SK-N-SH treated with all-trans-retinoic acid at 6 μM for 48 hours (cell line): ENCODE results near the gene OR4P4.

Experiments used
- ATAC-seq: fragments of 200-7000 bp; cut with Tn5 transposase; 3 replicates; pipeline ENCODE4 v1.9.1; 2020; ENCODE audit warnings: mild to moderate bottlenecking, moderate library complexity
- ARNTL ChIP-seq: fragments of 450-650 bp; formaldehyde crosslinking; IDR thresholded peaks from 2 replicates; pipeline ENCODE4 v1.5.0; 2020; ENCODE audit warnings: low read depth, mild to moderate bottlenecking, moderate library complexity, borderline replicate concordance
- BACH2 ChIP-seq: fragments of 250-450 bp; sonication (Bioruptor Pico); IDR thresholded peaks from 2 replicates; pipeline ENCODE4 v1.9.0; 2021; ENCODE audit warnings: mild to moderate bottlenecking, borderline replicate concordance
- CSDC2 ChIP-seq: fragments of 250-450 bp; sonication (Bioruptor Pico); IDR thresholded peaks from 2 replicates; pipeline ENCODE4 v1.5.0; 2020; ENCODE audit warnings: mild to moderate bottlenecking, moderate library complexity
- CSRNP3 ChIP-seq: fragments of 250-450 bp; sonication (Bioruptor Pico); IDR thresholded peaks from 2 replicates; pipeline ENCODE4 v1.5.1; 2021; ENCODE audit warnings: mild to moderate bottlenecking, moderate library complexity
- GLIS3 ChIP-seq: fragments of 250-450 bp; sonication (Bioruptor Pico); IDR thresholded peaks from 2 replicates; pipeline ENCODE4 v1.5.0; 2020; ENCODE audit warnings: mild to moderate bottlenecking, moderate library complexity
- PATZ1 ChIP-seq: fragments of 250-450 bp; sonication (Bioruptor Pico); IDR thresholded peaks from 2 replicates; pipeline ENCODE4 v1.8.0; 2020; ENCODE audit warnings: mild to moderate bottlenecking, moderate library complexity, borderline replicate concordance
- POU6F1 ChIP-seq: fragments of 250-450 bp; sonication (Bioruptor Pico); IDR thresholded peaks from 2 replicates; pipeline ENCODE4 v1.8.0; 2021; ENCODE audit warnings: low read depth, mild to moderate bottlenecking, moderate library complexity, borderline replicate concordance
- PPARA ChIP-seq: fragments of 250-450 bp; sonication (Bioruptor Pico); IDR thresholded peaks from 2 replicates; pipeline ENCODE4 v1.5.0; 2020; ENCODE audit warnings: mild to moderate bottlenecking, borderline replicate concordance
- RARB ChIP-seq: fragments of 250-450 bp; sonication (Bioruptor Pico); IDR thresholded peaks from 2 replicates; pipeline ENCODE4 v1.8.0; 2021; ENCODE audit warnings: mild to moderate bottlenecking, moderate library complexity
- SNAI2 ChIP-seq: fragments of 250-450 bp; sonication (Bioruptor Pico); IDR thresholded peaks from 2 replicates; pipeline ENCODE4 v1.5.0; 2020; ENCODE audit warnings: mild to moderate bottlenecking, moderate library complexity
- TCF4 ChIP-seq: fragments of 250-450 bp; sonication (Bioruptor Pico); IDR thresholded peaks from 2 replicates; pipeline ENCODE4 v1.8.0; 2021; ENCODE audit warnings: mild to moderate bottlenecking, moderate library complexity, borderline replicate concordance
- TOX ChIP-seq: fragments of 250-450 bp; sonication (Bioruptor Pico); IDR thresholded peaks from 2 replicates; pipeline ENCODE4 v1.8.0; 2021; ENCODE audit warnings: mild to moderate bottlenecking, moderate library complexity, borderline replicate concordance
- TSHZ2 ChIP-seq: fragments of 250-450 bp; sonication (Bioruptor Pico); IDR thresholded peaks from 2 replicates; pipeline ENCODE4 v1.5.0; 2020; ENCODE audit warnings: mild to moderate bottlenecking, moderate library complexity
- ZFP3 ChIP-seq: fragments of 250-450 bp; sonication (Bioruptor Pico); IDR thresholded peaks from 2 replicates; pipeline ENCODE4 v1.5.0; 2020; ENCODE audit warnings: mild to moderate bottlenecking, moderate library complexity
- ZFP30 ChIP-seq: fragments of 450-650 bp; formaldehyde crosslinking; IDR thresholded peaks from 2 replicates; pipeline ENCODE4 v1.5.0; 2022; ENCODE audit warnings: mild to moderate bottlenecking, moderate library complexity
- ZNF565 ChIP-seq: fragments of 450-650 bp; formaldehyde crosslinking; conservative IDR thresholded peaks from 2 replicates; pipeline ENCODE4 v1.5.0; 2020; ENCODE audit warnings: low read depth, mild to moderate bottlenecking, moderate library complexity
- TF ChIP-seq, protein P1 (sequence below): fragments of 250-450 bp; sonication (Bioruptor Pico); IDR thresholded peaks from 2 replicates; pipeline ENCODE4 v1.5.1; 2020; ENCODE audit warnings: low read depth, mild to moderate bottlenecking, moderate library complexity

The OR4P4 gene

GRCh38 chr11:55658031-55658573, 23.2 kb downstream of the OR4P4 start:
- ATAC-seq = no peak
- TF ChIP-seq TSHZ2 (CRISPR knock-in tag) = no peak
- TF ChIP-seq CSRNP3 (CRISPR knock-in tag) = no peak
- TF ChIP-seq RARB (CRISPR knock-in tag) = no peak
- TF ChIP-seq SNAI2 (CRISPR knock-in tag) = no peak
- no peak for TF ChIP-seq ARNTL (CRISPR knock-in tag)
- no peak for TF ChIP-seq ZFP3 (CRISPR knock-in tag)
- TF ChIP-seq ZNF565 = no peak
- no peak for TF ChIP-seq PPARA (CRISPR knock-in tag)
- TF ChIP-seq ZFP30 = no peak
- TF ChIP-seq PATZ1 (CRISPR knock-in tag) = no peak
- no peak for TF ChIP-seq TCF4 (CRISPR knock-in tag)
- no peak for TF ChIP-seq TOX (CRISPR knock-in tag)

DNA sequence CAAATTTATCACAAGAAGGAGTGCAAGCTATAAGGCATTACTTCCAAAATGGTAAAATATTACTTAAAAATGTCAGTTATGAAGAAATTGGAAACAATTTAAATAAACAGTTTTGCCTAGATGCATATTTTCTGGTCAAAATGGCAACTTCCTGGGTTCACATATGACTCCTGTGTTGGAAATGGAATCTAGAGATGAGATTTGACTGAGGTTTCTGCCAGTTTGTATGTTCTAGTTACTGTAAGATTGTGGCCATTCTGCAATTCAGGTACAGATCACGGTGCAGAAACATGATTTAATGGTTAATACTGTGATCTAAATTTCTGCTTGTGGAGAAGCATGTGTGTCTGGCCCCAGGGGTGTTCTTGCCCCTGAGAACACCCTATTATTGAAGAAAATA, 23.7 kb downstream of the OR4P4 start:
- TF ChIP-seq TOX (CRISPR knock-in tag) (no peak), ZFP30 (no peak)
- no peak for ATAC-seq

- no peak for ATAC-seq
- TF ChIP-seq ZFP3 (CRISPR knock-in tag) = no peak
- TF ChIP-seq POU6F1 (CRISPR knock-in tag) = no peak
- no peak for TF ChIP-seq GLIS3 (CRISPR knock-in tag)
- TF ChIP-seq ARNTL (CRISPR knock-in tag) = no peak
- no peak for TF ChIP-seq ZFP30
- no peak for TF ChIP-seq ZNF565
- TF ChIP-seq CSRNP3 (CRISPR knock-in tag) = no peak
- no peak for TF ChIP-seq BACH2 (CRISPR knock-in tag)
- no peak for TF ChIP-seq CSDC2 (CRISPR knock-in tag)
- TF ChIP-seq, protein P1, sequence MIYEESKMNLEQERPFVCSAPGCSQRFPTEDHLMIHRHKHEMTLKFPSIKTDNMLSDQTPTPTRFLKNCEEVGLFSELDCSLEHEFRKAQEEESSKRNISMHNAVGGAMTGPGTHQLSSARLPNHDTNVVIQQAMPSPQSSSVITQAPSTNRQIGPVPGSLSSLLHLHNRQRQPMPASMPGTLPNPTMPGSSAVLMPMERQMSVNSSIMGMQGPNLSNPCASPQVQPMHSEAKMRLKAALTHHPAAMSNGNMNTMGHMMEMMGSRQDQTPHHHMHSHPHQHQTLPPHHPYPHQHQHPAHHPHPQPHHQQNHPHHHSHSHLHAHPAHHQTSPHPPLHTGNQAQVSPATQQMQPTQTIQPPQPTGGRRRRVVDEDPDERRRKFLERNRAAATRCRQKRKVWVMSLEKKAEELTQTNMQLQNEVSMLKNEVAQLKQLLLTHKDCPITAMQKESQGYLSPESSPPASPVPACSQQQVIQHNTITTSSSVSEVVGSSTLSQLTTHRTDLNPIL = no peak
- TF ChIP-seq RARB (CRISPR knock-in tag) = no peak
Measured at GRCh38 chr11:55661901-55662300, 27.0 kb downstream of the OR4P4 start, which contains the start of gene OR4C6. Gene OR4C6 (plus strand): TSS chr11:55662201. CDS start chr11:55665167, 2,966 bp downstream.
